GM18505 (cell line): ENCODE results near the gene PKNOX2.

ENCODE experiments used
- ATAC-seq: cut with Tn5 transposase; IDR thresholded peaks from one replicate; pipeline ENCODE4 v1.9.1; 2021; ENCODE audit not compliant: unreplicated experiment
- POLR2A ChIP-seq: IDR thresholded peaks from 4 replicates; pipeline ENCODE4 v1.6.1; 2011; ENCODE audit warnings: borderline replicate concordance; ENCODE audit not compliant: insufficient read depth, insufficient read length; ENCODE audit errors: extremely low read depth

Gene PKNOX2

GRCh38 chr11:125337836-125338834, 173.6 kb downstream of the PKNOX2 start:
- ATAC-seq, result no peak
- TF ChIP-seq POLR2A, result no peak

GRCh38 chr11:125338886-125339811, 174.6 kb downstream of the PKNOX2 start:
- ATAC-seq, result no peak
- TF ChIP-seq POLR2A, result no peak

- TF ChIP-seq POLR2A, result no peak
- no peak for ATAC-seq
Measured at GRCh38 chr11:125341676-125342075, 177.1 kb downstream of the PKNOX2 start.

- no peak for ATAC-seq
- TF ChIP-seq POLR2A, result no peak
Measured at GRCh38 chr11:125342281-125342930, 177.9 kb downstream of the PKNOX2 start.

- TF ChIP-seq POLR2A, result no peak
- no peak for ATAC-seq
Measured at GRCh38 chr11:125343086-125343717, 178.7 kb downstream of the PKNOX2 start.

GRCh38 chr11:125343718-125344131, 179.2 kb downstream of the PKNOX2 start:
- TF ChIP-seq POLR2A, result no peak
- no peak for ATAC-seq

GRCh38 chr11:125344846-125345420, 180.4 kb downstream of the PKNOX2 start:
- no peak for ATAC-seq
- TF ChIP-seq POLR2A, result no peak

- no peak for TF ChIP-seq POLR2A
- ATAC-seq, result no peak
Measured at GRCh38 chr11:125345421-125346178, 181.0 kb downstream of the PKNOX2 start.

GRCh38 chr11:125346179-125346530, 181.6 kb downstream of the PKNOX2 start:
- ATAC-seq, result no peak

GRCh38 chr11:125346565-125347260, 182.2 kb downstream of the PKNOX2 start:
- TF ChIP-seq POLR2A, result no peak
- ATAC-seq, result no peak

More at GRCh38 chr11:125346179-125346530, 181.6 kb downstream of the PKNOX2 start:
- TF ChIP-seq POLR2A, result no peak

- no peak for ATAC-seq
- no peak for TF ChIP-seq POLR2A
Measured at GRCh38 chr11:125347261-125347585, 182.7 kb downstream of the PKNOX2 start.
